CD4-positive, alpha-beta T cell (primary cell): Measurements from ENCODE around the gene SLC49A4. TPM values are rescaled to one million over a fixed set of nuclear protein-coding genes. Genes with fewer than 3 reads are reported as not detected.

Experiments
- ATAC-seq: fragments of 200-7000 bp; cut with Tn5 transposase; one replicate; pipeline ENCODE4 v1.10.0; 2022; ENCODE audit warnings: mild to moderate bottlenecking; ENCODE audit not compliant: poor library complexity
- CTCF ChIA-PET: fragments of 350-600 bp; sonication (Branson Sonifier 250); formaldehyde crosslinking; loops from one replicate; lab custom pipeline; 2021; ENCODE audit warnings: antibody characterized with exemption, inconsistent platforms; lab: Charles Lee
- POLR2A ChIA-PET: fragments of 350-600 bp; sonication (Branson Sonifier 250); formaldehyde crosslinking; loops from one replicate; lab custom pipeline; 2021; ENCODE audit warnings: antibody characterized with exemption, inconsistent platforms; lab: Charles Lee
- DNase-seq, 14 experiments: peaks; one replicate each; pipeline ENCODE4 v3.0.0-alpha.2; 2013 to 2020; ENCODE audit warnings: mixed read lengths in 2 of 14
- H3K27ac ChIP-seq, 2 donors: one replicate each; pipeline versions ENCODE4 v1.5.1 to v1.7.0; 2013; ENCODE audit warnings: low read length in 2 of 2, low read depth in 1 of 2, mild to moderate bottlenecking in 1 of 2
- H3K27me3 ChIP-seq, 2 experiments: 1 replicate in 1 of 2; 2 replicates in 1 of 2; pipeline versions ENCODE4 v1.6.1 to v1.7.0; 2013; ENCODE audit warnings: low read length in 2 of 2, control low read depth in 1 of 2, mild to moderate bottlenecking in 1 of 2, moderate library complexity in 1 of 2; ENCODE audit not compliant: insufficient read depth in 2 of 2, control insufficient read depth in 1 of 2
- H3K36me3 ChIP-seq: one replicate; pipeline ENCODE4 v1.6.1; 2013; ENCODE audit warnings: low read length, control low read depth; ENCODE audit not compliant: insufficient read depth
- H3K4me1 ChIP-seq: one replicate; pipeline ENCODE4 v1.6.1; 2013; ENCODE audit warnings: low read length, control low read depth; ENCODE audit not compliant: insufficient read depth
- H3K4me3 ChIP-seq: one replicate; pipeline ENCODE4 v1.5.1; 2013; ENCODE audit warnings: mild to moderate bottlenecking, low read length, moderate library complexity
- H3K9me3 ChIP-seq, 2 experiments: 1 replicate in 1 of 2; 2 replicates in 1 of 2; pipeline versions ENCODE4 v1.6.1 to v1.7.0; 2013; ENCODE audit warnings: low read length in 2 of 2, mild to moderate bottlenecking in 2 of 2, control low read depth in 1 of 2, moderate library complexity in 1 of 2; ENCODE audit not compliant: control insufficient read depth in 1 of 2, insufficient read depth in 1 of 2
- H3K27ac Mint-ChIP-seq: one replicate; pipeline ENCODE4 v1.8.0; 2020; ENCODE audit warnings: mixed read lengths
- H3K27me3 Mint-ChIP-seq: one replicate; pipeline ENCODE4 v1.8.0; 2021; ENCODE audit warnings: mixed read lengths
- H3K36me3 Mint-ChIP-seq: one replicate; pipeline ENCODE4 v1.8.0; 2021; ENCODE audit warnings: low read depth, mixed read lengths
- H3K4me1 Mint-ChIP-seq: one replicate; pipeline ENCODE4 v1.8.0; 2021; ENCODE audit warnings: low read depth, mixed read lengths
- H3K4me3 Mint-ChIP-seq: one replicate; pipeline ENCODE4 v1.8.0; 2020; ENCODE audit warnings: mild to moderate bottlenecking, mixed read lengths
- H3K9me3 Mint-ChIP-seq: one replicate; pipeline ENCODE4 v1.8.0; 2020; ENCODE audit warnings: mixed read lengths
- intact Hi-C, 2 experiments: fragments of 100-400 bp; cut with DNase I in 1 of 2; cut with micrococcal nuclease in 1 of 2; formaldehyde crosslinking; loops; one replicate each; pipeline versions ENCODE4 v1.15.1 to v1.9.0; 2023 to 2025; cut with DNase I, micrococcal nuclease
- total RNA-seq, 174 experiments: library from RNA in 2 of 174; stranded (reverse) in 2 of 174; gene quantifications; one replicate each; pipeline ENCODE4 v1.2.3 and lab custom pipeline; 2021 to 2026
- TF ChIP-seq, protein P1 (sequence below): fragments of 200-600 bp; IDR thresholded peaks from one replicate; pipeline ENCODE4 v1.8.0; 2022; ENCODE audit warnings: antibody characterized with exemption, mild to moderate bottlenecking

SLC49A4 gene
- total RNA-seq, 2 experiments from 2014 or later: 4.7 to 5.1 TPM

DNA sequence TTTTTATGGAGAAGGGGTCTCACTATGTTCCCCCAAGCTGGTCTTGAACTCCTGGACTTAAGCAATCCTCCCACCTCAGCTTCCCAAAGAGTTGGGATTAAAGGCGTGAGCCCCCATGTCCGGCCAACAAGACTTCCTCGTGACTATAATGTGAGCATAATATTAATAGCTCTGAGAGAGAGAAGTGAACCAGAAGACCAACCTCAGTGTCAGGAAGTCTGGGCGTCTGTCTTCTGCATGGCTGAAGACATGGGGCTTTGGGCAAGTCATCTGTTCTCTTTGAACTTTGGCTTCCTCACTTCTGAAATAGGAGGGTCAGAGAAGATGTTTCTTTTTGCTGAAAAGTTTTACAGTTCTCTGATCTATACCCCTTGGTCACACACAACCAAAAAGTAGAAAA is 92.1 kb downstream of the SLC49A4 start:
- ATAC-seq (no peak), DNase-seq (no peak)
- intact Hi-C loops: no loop called here
- no peaks in the 10 kb centered on the region for H3K4me1 ChIP-seq
- H3K4me3 ChIP-seq: no peak overlapping the region
- no peak overlapping the region for H3K27ac ChIP-seq
- ChIA-PET POLR2A (no interaction called here), CTCF (no interaction called here)
- H3K27me3 Mint-ChIP-seq: no peaks in the 10 kb centered on the region
- no peak overlapping the region for H3K27ac Mint-ChIP-seq
- no peaks in the 10 kb centered on the region for H3K9me3 Mint-ChIP-seq
- TF ChIP-seq, protein P1, sequence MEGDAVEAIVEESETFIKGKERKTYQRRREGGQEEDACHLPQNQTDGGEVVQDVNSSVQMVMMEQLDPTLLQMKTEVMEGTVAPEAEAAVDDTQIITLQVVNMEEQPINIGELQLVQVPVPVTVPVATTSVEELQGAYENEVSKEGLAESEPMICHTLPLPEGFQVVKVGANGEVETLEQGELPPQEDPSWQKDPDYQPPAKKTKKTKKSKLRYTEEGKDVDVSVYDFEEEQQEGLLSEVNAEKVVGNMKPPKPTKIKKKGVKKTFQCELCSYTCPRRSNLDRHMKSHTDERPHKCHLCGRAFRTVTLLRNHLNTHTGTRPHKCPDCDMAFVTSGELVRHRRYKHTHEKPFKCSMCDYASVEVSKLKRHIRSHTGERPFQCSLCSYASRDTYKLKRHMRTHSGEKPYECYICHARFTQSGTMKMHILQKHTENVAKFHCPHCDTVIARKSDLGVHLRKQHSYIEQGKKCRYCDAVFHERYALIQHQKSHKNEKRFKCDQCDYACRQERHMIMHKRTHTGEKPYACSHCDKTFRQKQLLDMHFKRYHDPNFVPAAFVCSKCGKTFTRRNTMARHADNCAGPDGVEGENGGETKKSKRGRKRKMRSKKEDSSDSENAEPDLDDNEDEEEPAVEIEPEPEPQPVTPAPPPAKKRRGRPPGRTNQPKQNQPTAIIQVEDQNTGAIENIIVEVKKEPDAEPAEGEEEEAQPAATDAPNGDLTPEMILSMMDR: no peak
- no peaks in the 10 kb centered on the region for H3K9me3 ChIP-seq
- H3K36me3 ChIP-seq: no peaks in the 10 kb centered on the region
- H3K27me3 ChIP-seq: no peaks in the 10 kb centered on the region
- H3K4me1 Mint-ChIP-seq: peaks cover 4% of the 10 kb centered on the region
- no peak overlapping the region for H3K4me3 Mint-ChIP-seq
- no peaks in the 10 kb centered on the region for H3K36me3 Mint-ChIP-seq

DNA sequence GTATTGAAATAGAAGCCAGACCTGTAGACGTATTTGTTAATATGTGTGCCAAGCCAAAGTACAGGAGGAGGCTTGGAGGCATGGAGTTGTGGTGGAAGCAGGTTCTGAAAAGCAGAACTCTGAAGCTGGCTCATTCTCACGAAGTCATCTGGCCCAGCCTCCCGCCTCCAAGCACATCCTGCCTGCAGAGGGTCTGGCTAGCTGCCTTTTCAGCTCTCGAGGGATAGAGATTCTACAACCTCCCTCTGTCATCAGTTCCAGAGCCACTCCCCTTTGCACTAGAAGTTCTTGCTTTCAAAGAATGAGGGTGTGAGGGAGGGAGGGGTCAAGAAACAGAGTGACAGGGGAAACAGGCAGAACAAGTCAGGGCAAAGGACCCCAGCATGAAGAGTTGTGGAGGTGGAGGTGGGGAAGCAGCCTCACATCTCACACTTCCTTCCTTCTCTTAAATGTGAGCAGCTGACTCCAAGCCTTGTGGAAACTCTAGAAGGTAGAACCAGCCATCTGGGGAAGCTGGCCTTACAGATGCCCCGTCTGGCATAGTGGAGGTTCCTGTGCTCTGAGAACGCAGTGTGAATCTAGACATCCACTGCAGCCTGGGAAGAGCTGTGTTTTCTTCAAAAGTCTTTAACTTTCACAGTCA is 95.3 kb downstream of the SLC49A4 start:
- Histone ChIP-seq H3K27ac (no peak overlapping the region), H3K36me3 (no peaks in the 10 kb centered on the region), H3K9me3 (no peaks in the 10 kb centered on the region), H3K4me3 (no peak overlapping the region), H3K27me3 (no peaks in the 10 kb centered on the region), H3K4me1 (peaks cover 4% of the 10 kb centered on the region)
- CTCF ChIA-PET: no interaction called here
- Mint-ChIP-seq H3K36me3 (no peaks in the 10 kb centered on the region), H3K9me3 (no peaks in the 10 kb centered on the region), H3K4me1 (peaks cover 8% of the 10 kb centered on the region), H3K4me3 (no peak overlapping the region), H3K27me3 (no peaks in the 10 kb centered on the region), H3K27ac (no peak overlapping the region)
- intact Hi-C loops: no loop called here
- POLR2A ChIA-PET: no interaction called here
- TF ChIP-seq, protein P1: no peak
- DNase-seq (no peak), ATAC-seq (no peak)

DNA sequence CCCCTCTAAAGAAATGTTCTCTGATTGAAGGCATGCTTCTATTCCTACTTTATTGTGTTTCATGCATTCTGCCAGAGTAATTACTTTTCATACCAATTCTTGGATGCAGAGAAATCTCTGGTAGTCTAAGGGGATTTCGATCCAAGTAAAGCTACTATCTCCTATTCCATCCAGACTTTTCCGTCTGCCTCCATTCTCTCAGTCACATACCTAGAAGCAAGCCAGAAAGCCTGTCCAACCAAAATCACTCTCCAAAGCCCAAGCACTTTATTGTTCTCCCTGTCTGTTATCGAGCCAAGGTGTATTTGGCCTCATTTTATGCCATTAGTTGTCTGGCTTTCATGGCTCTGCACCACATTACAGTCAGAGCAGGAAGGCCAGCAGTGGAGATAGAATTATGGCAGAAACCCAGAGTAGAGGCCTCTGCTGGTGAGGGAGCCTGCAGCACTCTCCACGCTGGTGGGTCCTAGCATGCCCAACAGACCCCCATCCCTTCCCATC is 95.9 kb downstream of the SLC49A4 start:
- Histone ChIP-seq H3K36me3 (no peaks in the 10 kb centered on the region), H3K27ac (no peak overlapping the region), H3K9me3 (no peaks in the 10 kb centered on the region), H3K27me3 (no peaks in the 10 kb centered on the region), H3K4me1 (peaks cover 4% of the 10 kb centered on the region), H3K4me3 (no peak overlapping the region)
- TF ChIP-seq, protein P1: no peak
- DNase-seq: no peak
- Mint-ChIP-seq H3K36me3 (no peaks in the 10 kb centered on the region), H3K4me3 (no peak overlapping the region), H3K27me3 (no peaks in the 10 kb centered on the region), H3K9me3 (no peaks in the 10 kb centered on the region), H3K4me1 (peaks cover 8% of the 10 kb centered on the region), H3K27ac (no peak overlapping the region)
- intact Hi-C loops: no loop called here
- ChIA-PET POLR2A (no interaction called here), CTCF (no interaction called here)
- no peak for ATAC-seq
